A549 (cell line): Measurements from ENCODE around the gene TUT1. TPM values are rescaled to one million over a fixed set of nuclear protein-coding genes. Genes with fewer than 3 reads are reported as not detected.
A peak's percentile ranks its signal among the peaks of the same experiment; 100 is the strongest.

ENCODE experiments used
- CBX2 ChIP-seq: fragments of 200-600 bp; sonication (generic); IDR thresholded peaks from 2 replicates; pipeline ENCODE4 v1.6.1; 2016; ENCODE audit warnings: low read depth, mild to moderate bottlenecking, borderline replicate concordance
- CBX8 ChIP-seq: fragments of 200-600 bp; sonication (generic); IDR thresholded peaks from 2 replicates; pipeline ENCODE4 v1.6.1; 2016
- CEBPB ChIP-seq, 2 experiments: fragments of >200 bp in 1 of 2; sonication (Bioruptor Twin) in 1 of 2; formaldehyde crosslinking in 1 of 2; IDR thresholded peaks; 2 replicates each; pipeline ENCODE4 v1.6.1; 2012 to 2016
- EP300 ChIP-seq, 2 experiments: fragments of >200 bp; sonication (Bioruptor Twin); formaldehyde crosslinking; IDR thresholded peaks; 2 replicates in 1 of 2; 3 replicates in 1 of 2; pipeline ENCODE4 v1.6.1; 2016 to 2017
- FOXS1 ChIP-seq: fragments of 250-450 bp; sonication (Bioruptor Pico); IDR thresholded peaks from 2 replicates; pipeline ENCODE4 v1.5.0; 2020; ENCODE audit warnings: mild to moderate bottlenecking, moderate library complexity
- HDAC2 ChIP-seq: fragments of 200-600 bp; sonication (generic); IDR thresholded peaks from 2 replicates; pipeline ENCODE4 v1.6.1; 2016
- HOXA7 ChIP-seq: fragments of 250-450 bp; sonication (Bioruptor Pico); IDR thresholded peaks from 2 replicates; pipeline ENCODE4 v1.5.0; 2020; ENCODE audit warnings: mild to moderate bottlenecking, moderate library complexity
- HOXB5 ChIP-seq: fragments of 250-450 bp; sonication (Bioruptor Pico); IDR thresholded peaks from 2 replicates; pipeline ENCODE4 v1.5.0; 2020; ENCODE audit warnings: mild to moderate bottlenecking, moderate library complexity
- JUN ChIP-seq, 2 experiments: fragments of >200 bp; sonication (Bioruptor Twin); formaldehyde crosslinking; IDR thresholded peaks; 2 replicates in 1 of 2; 3 replicates in 1 of 2; pipeline ENCODE4 v1.6.1; 2016 to 2017
- NPAS2 ChIP-seq: fragments of 250-450 bp; sonication (Bioruptor Pico); IDR thresholded peaks from 2 replicates; pipeline ENCODE4 v1.8.0; 2022; ENCODE audit warnings: mild to moderate bottlenecking, moderate library complexity, borderline replicate concordance
- PHF8 ChIP-seq: fragments of 200-600 bp; sonication (generic); IDR thresholded peaks from 2 replicates; pipeline ENCODE4 v1.6.1; 2016; ENCODE audit warnings: low read depth, mild to moderate bottlenecking, antibody characterized with exemption, moderate library complexity, borderline replicate concordance
- RNF2 ChIP-seq: fragments of 200-600 bp; sonication (generic); IDR thresholded peaks from 2 replicates; pipeline ENCODE4 v1.6.1; 2016; ENCODE audit warnings: low read depth, mild to moderate bottlenecking, antibody characterized with exemption, moderate library complexity, borderline replicate concordance
- SMC3 ChIP-seq: fragments of >200 bp; sonication (Bioruptor Twin); formaldehyde crosslinking; IDR thresholded peaks from 3 replicates; pipeline ENCODE4 v1.6.1; 2018; ENCODE audit warnings: inconsistent platforms
- TFCP2L1 ChIP-seq: fragments of 250-450 bp; sonication (Bioruptor Pico); IDR thresholded peaks from 2 replicates; pipeline ENCODE4 v1.5.0; 2021; ENCODE audit warnings: mild to moderate bottlenecking
- TP53 ChIP-seq: fragments of 250-450 bp; sonication (Bioruptor Pico); IDR thresholded peaks from 2 replicates; pipeline ENCODE4 v1.5.0; 2021; ENCODE audit warnings: mild to moderate bottlenecking, moderate library complexity
- ZFP36 ChIP-seq: fragments of 450-650 bp; IDR thresholded peaks from 2 replicates; pipeline ENCODE4 v1.6.1; 2014; ENCODE audit warnings: borderline replicate concordance; ENCODE audit not compliant: partially characterized antibody
- polyA plus RNA-seq, 4 experiments: library from polyadenylated mRNA; depleted of rRNA in 3 of 4; stranded (reverse); fragments of >200 nt; fragmentation: RNase III in 1 of 4; extraction: RNeasy Plus Mini Kit Qiagen cat#74134 plus additional on column Dnase treatment in 1 of 4; gene quantifications; 2 replicates in 3 of 4; 3 replicates in 1 of 4; pipeline ENCODE4 v1.2.3, GENCODE V29; 2011 to 2017
- TF ChIP-seq, protein P1 (sequence below): fragments of 200-600 bp; sonication (generic); IDR thresholded peaks from 2 replicates; pipeline ENCODE4 v1.6.1; 2016; ENCODE audit warnings: antibody characterized with exemption, mild to moderate bottlenecking, moderate library complexity
- TF ChIP-seq, protein P2 (sequence below): fragments of >200 bp; sonication (Bioruptor Twin); formaldehyde crosslinking; IDR thresholded peaks from 3 replicates; pipeline ENCODE4 v1.5.1; 2016
- TF ChIP-seq, protein P3 (sequence below): fragments of >200 bp; sonication (Bioruptor Twin); formaldehyde crosslinking; IDR thresholded peaks from 2 replicates; pipeline ENCODE4 v1.6.1; 2016
- TF ChIP-seq, protein P4 (sequence below): IDR thresholded peaks from 2 replicates; pipeline ENCODE4 v1.6.1; 2012; ENCODE audit warnings: low read depth, borderline replicate concordance
- TF ChIP-seq, protein P5 (sequence below): IDR thresholded peaks from 2 replicates; pipeline ENCODE4 v1.6.1; 2012
- TF ChIP-seq, protein P6 (sequence below): fragments of 450-650 bp; IDR thresholded peaks from 2 replicates; pipeline ENCODE4 v1.6.1; 2014; ENCODE audit warnings: antibody characterized with exemption
- TF ChIP-seq, protein P7 (sequence below): fragments of 250-450 bp; sonication (Bioruptor Pico); IDR thresholded peaks from 2 replicates; pipeline ENCODE4 v1.5.0; 2020; ENCODE audit warnings: low read depth, mild to moderate bottlenecking, moderate library complexity

Gene TUT1
- polyA plus RNA-seq, 2 of the 4 experiments (the other 2 are of a cell fraction) = 11.1 to 15.5 TPM

DNA sequence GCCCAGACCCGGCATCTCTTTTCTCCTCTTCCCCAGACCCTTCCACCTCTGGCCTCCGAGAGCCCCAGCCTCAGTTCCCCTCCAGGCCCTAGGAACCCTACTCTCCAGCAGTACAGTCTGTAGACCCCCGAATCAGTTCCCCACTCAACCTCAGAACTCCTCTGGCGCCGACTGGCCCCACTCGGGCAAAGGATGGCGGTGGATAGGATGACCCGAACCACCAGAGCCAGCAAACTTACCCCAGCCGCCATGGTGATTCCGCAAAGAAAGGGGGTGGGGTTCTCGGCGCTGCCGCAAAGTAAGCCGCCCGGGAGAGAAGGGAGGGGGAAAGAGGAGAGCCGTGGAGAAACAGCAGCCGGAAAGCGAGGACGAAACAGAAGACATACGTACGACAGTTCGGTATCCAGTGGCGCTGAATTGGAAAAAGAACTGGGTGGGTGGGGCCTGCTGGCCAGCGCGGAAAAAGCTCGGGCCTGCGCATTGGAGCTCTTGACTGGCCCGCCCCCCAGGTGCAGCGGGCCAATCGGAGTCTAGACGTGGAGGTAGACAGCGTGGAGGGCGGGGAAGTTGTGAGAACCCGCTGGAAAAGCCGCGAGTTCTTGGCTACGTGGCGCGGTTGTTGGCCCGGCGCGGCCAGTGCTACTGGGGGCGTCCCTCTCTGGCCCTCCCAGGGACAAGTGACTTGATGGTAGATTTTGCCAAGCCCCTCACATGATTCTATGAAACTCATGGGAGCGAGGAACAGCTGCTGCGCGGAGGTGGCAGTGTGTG lies 17.5 kb downstream of the TUT1 start, which contains the start of gene EEF1G (continued):
- TF ChIP-seq, protein P1, sequence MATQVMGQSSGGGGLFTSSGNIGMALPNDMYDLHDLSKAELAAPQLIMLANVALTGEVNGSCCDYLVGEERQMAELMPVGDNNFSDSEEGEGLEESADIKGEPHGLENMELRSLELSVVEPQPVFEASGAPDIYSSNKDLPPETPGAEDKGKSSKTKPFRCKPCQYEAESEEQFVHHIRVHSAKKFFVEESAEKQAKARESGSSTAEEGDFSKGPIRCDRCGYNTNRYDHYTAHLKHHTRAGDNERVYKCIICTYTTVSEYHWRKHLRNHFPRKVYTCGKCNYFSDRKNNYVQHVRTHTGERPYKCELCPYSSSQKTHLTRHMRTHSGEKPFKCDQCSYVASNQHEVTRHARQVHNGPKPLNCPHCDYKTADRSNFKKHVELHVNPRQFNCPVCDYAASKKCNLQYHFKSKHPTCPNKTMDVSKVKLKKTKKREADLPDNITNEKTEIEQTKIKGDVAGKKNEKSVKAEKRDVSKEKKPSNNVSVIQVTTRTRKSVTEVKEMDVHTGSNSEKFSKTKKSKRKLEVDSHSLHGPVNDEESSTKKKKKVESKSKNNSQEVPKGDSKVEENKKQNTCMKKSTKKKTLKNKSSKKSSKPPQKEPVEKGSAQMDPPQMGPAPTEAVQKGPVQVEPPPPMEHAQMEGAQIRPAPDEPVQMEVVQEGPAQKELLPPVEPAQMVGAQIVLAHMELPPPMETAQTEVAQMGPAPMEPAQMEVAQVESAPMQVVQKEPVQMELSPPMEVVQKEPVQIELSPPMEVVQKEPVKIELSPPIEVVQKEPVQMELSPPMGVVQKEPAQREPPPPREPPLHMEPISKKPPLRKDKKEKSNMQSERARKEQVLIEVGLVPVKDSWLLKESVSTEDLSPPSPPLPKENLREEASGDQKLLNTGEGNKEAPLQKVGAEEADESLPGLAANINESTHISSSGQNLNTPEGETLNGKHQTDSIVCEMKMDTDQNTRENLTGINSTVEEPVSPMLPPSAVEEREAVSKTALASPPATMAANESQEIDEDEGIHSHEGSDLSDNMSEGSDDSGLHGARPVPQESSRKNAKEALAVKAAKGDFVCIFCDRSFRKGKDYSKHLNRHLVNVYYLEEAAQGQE = peak; percentile 67
- TF ChIP-seq HOXB5 (CRISPR knock-in tag) = no peak
- no peak for TF ChIP-seq FOXS1 (CRISPR knock-in tag)
- no peak for TF ChIP-seq SMC3
- TF ChIP-seq CBX8 = no peak
- TF ChIP-seq TFCP2L1 = no peak
- TF ChIP-seq, protein P2, sequence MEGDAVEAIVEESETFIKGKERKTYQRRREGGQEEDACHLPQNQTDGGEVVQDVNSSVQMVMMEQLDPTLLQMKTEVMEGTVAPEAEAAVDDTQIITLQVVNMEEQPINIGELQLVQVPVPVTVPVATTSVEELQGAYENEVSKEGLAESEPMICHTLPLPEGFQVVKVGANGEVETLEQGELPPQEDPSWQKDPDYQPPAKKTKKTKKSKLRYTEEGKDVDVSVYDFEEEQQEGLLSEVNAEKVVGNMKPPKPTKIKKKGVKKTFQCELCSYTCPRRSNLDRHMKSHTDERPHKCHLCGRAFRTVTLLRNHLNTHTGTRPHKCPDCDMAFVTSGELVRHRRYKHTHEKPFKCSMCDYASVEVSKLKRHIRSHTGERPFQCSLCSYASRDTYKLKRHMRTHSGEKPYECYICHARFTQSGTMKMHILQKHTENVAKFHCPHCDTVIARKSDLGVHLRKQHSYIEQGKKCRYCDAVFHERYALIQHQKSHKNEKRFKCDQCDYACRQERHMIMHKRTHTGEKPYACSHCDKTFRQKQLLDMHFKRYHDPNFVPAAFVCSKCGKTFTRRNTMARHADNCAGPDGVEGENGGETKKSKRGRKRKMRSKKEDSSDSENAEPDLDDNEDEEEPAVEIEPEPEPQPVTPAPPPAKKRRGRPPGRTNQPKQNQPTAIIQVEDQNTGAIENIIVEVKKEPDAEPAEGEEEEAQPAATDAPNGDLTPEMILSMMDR = no peak
- no peak for TF ChIP-seq HDAC2
- TF ChIP-seq, protein P3, sequence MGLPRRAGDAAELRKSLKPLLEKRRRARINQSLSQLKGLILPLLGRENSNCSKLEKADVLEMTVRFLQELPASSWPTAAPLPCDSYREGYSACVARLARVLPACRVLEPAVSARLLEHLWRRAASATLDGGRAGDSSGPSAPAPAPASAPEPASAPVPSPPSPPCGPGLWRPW = no peak
- TF ChIP-seq, protein P4, sequence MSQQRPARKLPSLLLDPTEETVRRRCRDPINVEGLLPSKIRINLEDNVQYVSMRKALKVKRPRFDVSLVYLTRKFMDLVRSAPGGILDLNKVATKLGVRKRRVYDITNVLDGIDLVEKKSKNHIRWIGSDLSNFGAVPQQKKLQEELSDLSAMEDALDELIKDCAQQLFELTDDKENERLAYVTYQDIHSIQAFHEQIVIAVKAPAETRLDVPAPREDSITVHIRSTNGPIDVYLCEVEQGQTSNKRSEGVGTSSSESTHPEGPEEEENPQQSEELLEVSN = no peak
- TF ChIP-seq, protein P5, sequence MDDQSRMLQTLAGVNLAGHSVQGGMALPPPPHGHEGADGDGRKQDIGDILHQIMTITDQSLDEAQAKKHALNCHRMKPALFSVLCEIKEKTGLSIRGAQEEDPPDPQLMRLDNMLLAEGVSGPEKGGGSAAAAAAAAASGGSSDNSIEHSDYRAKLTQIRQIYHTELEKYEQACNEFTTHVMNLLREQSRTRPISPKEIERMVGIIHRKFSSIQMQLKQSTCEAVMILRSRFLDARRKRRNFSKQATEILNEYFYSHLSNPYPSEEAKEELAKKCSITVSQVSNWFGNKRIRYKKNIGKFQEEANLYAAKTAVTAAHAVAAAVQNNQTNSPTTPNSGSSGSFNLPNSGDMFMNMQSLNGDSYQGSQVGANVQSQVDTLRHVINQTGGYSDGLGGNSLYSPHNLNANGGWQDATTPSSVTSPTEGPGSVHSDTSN = peak; percentile 20; the same call in 1 of the 2 replicates
- TF ChIP-seq, protein P6, sequence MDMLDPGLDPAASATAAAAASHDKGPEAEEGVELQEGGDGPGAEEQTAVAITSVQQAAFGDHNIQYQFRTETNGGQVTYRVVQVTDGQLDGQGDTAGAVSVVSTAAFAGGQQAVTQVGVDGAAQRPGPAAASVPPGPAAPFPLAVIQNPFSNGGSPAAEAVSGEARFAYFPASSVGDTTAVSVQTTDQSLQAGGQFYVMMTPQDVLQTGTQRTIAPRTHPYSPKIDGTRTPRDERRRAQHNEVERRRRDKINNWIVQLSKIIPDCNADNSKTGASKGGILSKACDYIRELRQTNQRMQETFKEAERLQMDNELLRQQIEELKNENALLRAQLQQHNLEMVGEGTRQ = no peak
- no peak for TF ChIP-seq CBX2
- TF ChIP-seq CEBPB (IDR thresholded peaks at IDR 0.05) = no peak
- TF ChIP-seq NPAS2 (CRISPR knock-in tag) = no peak
- peak; percentile 82 for TF ChIP-seq TP53 (CRISPR knock-in tag)
- no peak for TF ChIP-seq HOXA7 (CRISPR knock-in tag)
- no peak for TF ChIP-seq EP300 (IDR thresholded peaks at IDR 0.05)
- TF ChIP-seq RNF2 = no peak
- TF ChIP-seq, protein P7, sequence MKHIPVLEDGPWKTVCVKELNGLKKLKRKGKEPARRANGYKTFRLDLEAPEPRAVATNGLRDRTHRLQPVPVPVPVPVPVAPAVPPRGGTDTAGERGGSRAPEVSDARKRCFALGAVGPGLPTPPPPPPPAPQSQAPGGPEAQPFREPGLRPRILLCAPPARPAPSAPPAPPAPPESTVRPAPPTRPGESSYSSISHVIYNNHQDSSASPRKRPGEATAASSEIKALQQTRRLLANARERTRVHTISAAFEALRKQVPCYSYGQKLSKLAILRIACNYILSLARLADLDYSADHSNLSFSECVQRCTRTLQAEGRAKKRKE (CRISPR knock-in tag) = no peak
- TF ChIP-seq PHF8 = peak; percentile 61; the same call in 1 of the 2 replicates
- TF ChIP-seq ZFP36 = no peak
- TF ChIP-seq JUN (IDR thresholded peaks at IDR 0.05) = peak; percentile 88 to 97; a peak in 4 of 5 replicates
